ENCODE data around the gene AKAP8. TPM values are rescaled to one million over a fixed set of nuclear protein-coding genes. Genes with fewer than 3 reads are reported as not detected.

Gene AKAP8
- total RNA-seq, 1 experiment from 2014 or later = 50.8 TPM

DNA sequence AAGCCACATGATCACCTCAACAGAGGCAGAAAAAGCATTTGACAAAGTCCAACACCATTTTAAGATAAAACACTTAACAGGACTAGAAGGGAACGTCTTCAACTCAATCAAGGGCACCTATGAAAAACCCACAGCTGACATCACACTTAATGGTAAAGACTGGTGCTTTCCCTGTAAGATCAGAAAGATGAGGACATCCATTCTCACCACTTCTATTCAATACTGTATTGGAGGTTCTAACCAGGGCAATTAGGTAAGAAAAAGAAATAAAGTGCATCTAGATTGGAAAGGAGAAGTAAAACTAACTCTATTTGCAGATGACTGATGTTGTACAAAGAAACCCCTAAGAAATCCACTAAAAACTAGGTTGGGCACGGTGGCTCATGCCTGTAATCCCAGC lies 11.2 kb upstream of the AKAP8 start:
- TF ChIP-seq POLR2AphosphoS5 (IDR thresholded peaks at IDR 0.05; ENCODE audit: low read depth, low read length) (no peak), TCF7L2 (IDR thresholded peaks at IDR 0.05; ENCODE audit: low read depth, low read length) (no peak), SIN3A (IDR thresholded peaks at IDR 0.05; ENCODE audit: borderline replicate concordance, insufficient read depth, low read depth, low read length) (no peak)
- TF ChIP-seq, protein P1, sequence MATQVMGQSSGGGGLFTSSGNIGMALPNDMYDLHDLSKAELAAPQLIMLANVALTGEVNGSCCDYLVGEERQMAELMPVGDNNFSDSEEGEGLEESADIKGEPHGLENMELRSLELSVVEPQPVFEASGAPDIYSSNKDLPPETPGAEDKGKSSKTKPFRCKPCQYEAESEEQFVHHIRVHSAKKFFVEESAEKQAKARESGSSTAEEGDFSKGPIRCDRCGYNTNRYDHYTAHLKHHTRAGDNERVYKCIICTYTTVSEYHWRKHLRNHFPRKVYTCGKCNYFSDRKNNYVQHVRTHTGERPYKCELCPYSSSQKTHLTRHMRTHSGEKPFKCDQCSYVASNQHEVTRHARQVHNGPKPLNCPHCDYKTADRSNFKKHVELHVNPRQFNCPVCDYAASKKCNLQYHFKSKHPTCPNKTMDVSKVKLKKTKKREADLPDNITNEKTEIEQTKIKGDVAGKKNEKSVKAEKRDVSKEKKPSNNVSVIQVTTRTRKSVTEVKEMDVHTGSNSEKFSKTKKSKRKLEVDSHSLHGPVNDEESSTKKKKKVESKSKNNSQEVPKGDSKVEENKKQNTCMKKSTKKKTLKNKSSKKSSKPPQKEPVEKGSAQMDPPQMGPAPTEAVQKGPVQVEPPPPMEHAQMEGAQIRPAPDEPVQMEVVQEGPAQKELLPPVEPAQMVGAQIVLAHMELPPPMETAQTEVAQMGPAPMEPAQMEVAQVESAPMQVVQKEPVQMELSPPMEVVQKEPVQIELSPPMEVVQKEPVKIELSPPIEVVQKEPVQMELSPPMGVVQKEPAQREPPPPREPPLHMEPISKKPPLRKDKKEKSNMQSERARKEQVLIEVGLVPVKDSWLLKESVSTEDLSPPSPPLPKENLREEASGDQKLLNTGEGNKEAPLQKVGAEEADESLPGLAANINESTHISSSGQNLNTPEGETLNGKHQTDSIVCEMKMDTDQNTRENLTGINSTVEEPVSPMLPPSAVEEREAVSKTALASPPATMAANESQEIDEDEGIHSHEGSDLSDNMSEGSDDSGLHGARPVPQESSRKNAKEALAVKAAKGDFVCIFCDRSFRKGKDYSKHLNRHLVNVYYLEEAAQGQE (IDR thresholded peaks at IDR 0.05; ENCODE audit: insufficient read depth in 1 of 2, low read depth in 2 of 2, low read length in 1 of 2) = no peak
- TF ChIP-seq, protein P2, sequence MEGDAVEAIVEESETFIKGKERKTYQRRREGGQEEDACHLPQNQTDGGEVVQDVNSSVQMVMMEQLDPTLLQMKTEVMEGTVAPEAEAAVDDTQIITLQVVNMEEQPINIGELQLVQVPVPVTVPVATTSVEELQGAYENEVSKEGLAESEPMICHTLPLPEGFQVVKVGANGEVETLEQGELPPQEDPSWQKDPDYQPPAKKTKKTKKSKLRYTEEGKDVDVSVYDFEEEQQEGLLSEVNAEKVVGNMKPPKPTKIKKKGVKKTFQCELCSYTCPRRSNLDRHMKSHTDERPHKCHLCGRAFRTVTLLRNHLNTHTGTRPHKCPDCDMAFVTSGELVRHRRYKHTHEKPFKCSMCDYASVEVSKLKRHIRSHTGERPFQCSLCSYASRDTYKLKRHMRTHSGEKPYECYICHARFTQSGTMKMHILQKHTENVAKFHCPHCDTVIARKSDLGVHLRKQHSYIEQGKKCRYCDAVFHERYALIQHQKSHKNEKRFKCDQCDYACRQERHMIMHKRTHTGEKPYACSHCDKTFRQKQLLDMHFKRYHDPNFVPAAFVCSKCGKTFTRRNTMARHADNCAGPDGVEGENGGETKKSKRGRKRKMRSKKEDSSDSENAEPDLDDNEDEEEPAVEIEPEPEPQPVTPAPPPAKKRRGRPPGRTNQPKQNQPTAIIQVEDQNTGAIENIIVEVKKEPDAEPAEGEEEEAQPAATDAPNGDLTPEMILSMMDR (IDR thresholded peaks at IDR 0.05) = no peak
- ChIA-PET CTCF (no interaction called here), POLR2A (no interaction called here)
- no peak for DNase-seq (ENCODE audit: low read depth, low spot score)
- no TSS peak for BruUV-seq (replicated peaks)
- no peak for ATAC-seq
- Histone ChIP-seq H3K27ac (ENCODE audit: low read length) (no peak overlapping the region), H3K4me3 (ENCODE audit: low read depth in 2 of 2, low read length in 2 of 2) (no peak overlapping the region), H3K27me3 (ENCODE audit: control insufficient read depth, insufficient read depth, low read length) (no peaks in the 10 kb centered on the region), H3K36me3 (ENCODE audit: control insufficient read depth, insufficient read depth, low read length) (no peaks in the 10 kb centered on the region; the same call in 1 of the 2 replicates), H3K4me1 (ENCODE audit: control insufficient read depth, insufficient read depth, low read length) (no peaks in the 10 kb centered on the region), H3K9me3 (ENCODE audit: control insufficient read depth, insufficient read depth, low read depth, low read length) (no peaks in the 10 kb centered on the region)
- intact Hi-C loops (cut with micrococcal nuclease; ENCODE audit: unreplicated experiment) (no loop called here), in situ Hi-C loops (cut with HindIII; ENCODE audit: low pct_unique_long_range_greater_than_20kb, low sequenced_read_pairs) (no loop called here)

GRCh38 chr19:15381864-15382263 lies 2.3 kb upstream of the AKAP8 start:
- H3K27ac ChIP-seq (ENCODE audit: low read length) = no peak overlapping the region
- no peaks in the 10 kb centered on the region; the same call in 1 of the 2 replicates for H3K36me3 ChIP-seq (ENCODE audit: control insufficient read depth, insufficient read depth, low read length)
- DNase-seq (ENCODE audit: low read depth, low spot score) (no peak), ATAC-seq (no peak)
- peaks cover 16% of the 10 kb centered on the region for H3K4me1 ChIP-seq (ENCODE audit: control insufficient read depth, insufficient read depth, low read length)
- no peaks in the 10 kb centered on the region for H3K9me3 ChIP-seq (ENCODE audit: control insufficient read depth, insufficient read depth, low read depth, low read length)
- H3K27me3 ChIP-seq (ENCODE audit: control insufficient read depth, insufficient read depth, low read length) = no peaks in the 10 kb centered on the region
- intact Hi-C loops (cut with micrococcal nuclease; ENCODE audit: unreplicated experiment) = no loop called here
- ChIA-PET POLR2A (no interaction called here), CTCF (interaction anchor here (0.6 kb wide), 1 partner anchor 114 kb away, joined by 3 read pairs; no protein-coding TSS in a partner anchor)
- BruUV-seq (replicated peaks) = no TSS peak
- H3K4me3 ChIP-seq (ENCODE audit: low read depth in 2 of 2, low read length in 2 of 2) = no peak overlapping the region
- TF ChIP-seq TCF7L2 (IDR thresholded peaks at IDR 0.05; ENCODE audit: low read depth, low read length) = no peak
- TF ChIP-seq, protein P1 (IDR thresholded peaks at IDR 0.05; ENCODE audit: insufficient read depth in 1 of 2, low read depth in 2 of 2, low read length in 1 of 2) = no peak
- TF ChIP-seq POLR2AphosphoS5 (IDR thresholded peaks at IDR 0.05; ENCODE audit: low read depth, low read length) = no peak
- TF ChIP-seq, protein P2 (IDR thresholded peaks at IDR 0.05) = no peak
- TF ChIP-seq SIN3A (IDR thresholded peaks at IDR 0.05; ENCODE audit: borderline replicate concordance, insufficient read depth, low read depth, low read length) = no peak
- in situ Hi-C loops (cut with HindIII; ENCODE audit: low pct_unique_long_range_greater_than_20kb, low sequenced_read_pairs) = no loop called here
